HEK293 (cell line): ENCODE results near the gene GRIP1.

Experiments
- CTCF ChIA-PET: fragments of 350-600 bp; formaldehyde crosslinking; extraction: SDS; loops from one replicate; lab custom pipeline; 2021; ENCODE audit warnings: antibody characterized with exemption; lab: Yijun Ruan, JAX
- POLR2A ChIA-PET: fragments of 300-600 bp; formaldehyde crosslinking; extraction: SDS; loops from one replicate; lab custom pipeline; 2020; ENCODE audit warnings: antibody characterized with exemption, inconsistent platforms; lab: Yijun Ruan, JAX
- H3K27ac ChIP-seq: fragments of 200-500 bp; sonication (Bioruptor generic); 2 replicates; pipeline ENCODE4 v1.5.1; 2014; ENCODE audit warnings: low read depth, low read length, control low read depth, inconsistent platforms; ENCODE audit errors: extremely low read depth
- H3K36me3 ChIP-seq, 2 experiments: fragments of 200-500 bp in 1 of 2; sonication (Bioruptor generic) in 1 of 2; 1 replicate in 1 of 2; 2 replicates in 1 of 2; pipeline ENCODE4 v1.5.1; 2014 to 2017; ENCODE audit warnings: inconsistent platforms in 2 of 2, low read length in 2 of 2; ENCODE audit not compliant: control insufficient read depth in 2 of 2, insufficient read depth in 1 of 2
- H3K4me1 ChIP-seq: fragments of 200-500 bp; sonication (Bioruptor generic); 2 replicates; pipeline ENCODE4 v1.5.1; 2014; ENCODE audit warnings: mild to moderate bottlenecking, low read length, inconsistent platforms; ENCODE audit not compliant: control insufficient read depth, insufficient read depth
- H3K4me3 ChIP-seq: 2 replicates; pipeline ENCODE4 v1.5.1; 2011; ENCODE audit warnings: low read depth, mild to moderate bottlenecking, control low read depth, low read length, moderate library complexity
- H3K9me3 ChIP-seq: fragments of 200-500 bp; sonication (Bioruptor generic); 2 replicates; pipeline ENCODE4 v1.5.1; 2014; ENCODE audit warnings: low read depth, low read length, inconsistent platforms; ENCODE audit not compliant: control insufficient read depth, insufficient read depth
- IKZF3 ChIP-seq: fragments of 450-650 bp; IDR thresholded peaks from 2 replicates; pipeline ENCODE4 v1.5.0; 2018; ENCODE audit warnings: missing biosample characterization, mild to moderate bottlenecking, missing genetic modification characterization, moderate library complexity
- MZF1 ChIP-seq: fragments of 450-650 bp; formaldehyde crosslinking; IDR thresholded peaks from 2 replicates; pipeline ENCODE4 v1.5.1; 2017; ENCODE audit warnings: missing biosample characterization, missing genetic modification characterization, borderline replicate concordance
- OSR2 ChIP-seq: fragments of 450-650 bp; formaldehyde crosslinking; IDR thresholded peaks from 2 replicates; pipeline ENCODE4 v1.5.1; 2016; ENCODE audit warnings: missing biosample characterization, missing genetic modification characterization
- ZNF184 ChIP-seq: fragments of 450-650 bp; IDR thresholded peaks from 2 replicates; pipeline ENCODE4 v1.5.1; 2018; ENCODE audit warnings: missing biosample characterization, mild to moderate bottlenecking, missing genetic modification characterization
- ZNF2 ChIP-seq: fragments of 450-650 bp; formaldehyde crosslinking; IDR thresholded peaks from 2 replicates; pipeline ENCODE4 v1.5.1; 2016; ENCODE audit warnings: missing biosample characterization, missing genetic modification characterization
- ZNF274 ChIP-seq, 2 experiments: fragments of 200-500 bp in 1 of 2; fragments of 450-650 bp in 1 of 2; sonication (Bioruptor generic) in 1 of 2; formaldehyde crosslinking in 1 of 2; IDR thresholded peaks; 2 replicates each; pipeline versions ENCODE4 v1.5.1 to v1.6.1; 2014 to 2016; ENCODE audit warnings: borderline replicate concordance in 1 of 2, inconsistent platforms in 1 of 2, low read length in 1 of 2, missing biosample characterization in 1 of 2, missing genetic modification characterization in 1 of 2
- ZNF292 ChIP-seq: fragments of 450-650 bp; formaldehyde crosslinking; IDR thresholded peaks from 2 replicates; pipeline ENCODE4 v1.5.1; 2016; ENCODE audit warnings: low read depth, missing biosample characterization, missing genetic modification characterization, borderline replicate concordance
- ZNF341 ChIP-seq: fragments of 450-650 bp; formaldehyde crosslinking; IDR thresholded peaks from 2 replicates; pipeline ENCODE4; 2016; ENCODE audit warnings: low read depth, missing biosample characterization, missing genetic modification characterization
- ZNF350 ChIP-seq: fragments of 450-650 bp; formaldehyde crosslinking; IDR thresholded peaks from 2 replicates; pipeline ENCODE4 v1.5.0; 2017; ENCODE audit warnings: missing biosample characterization, mild to moderate bottlenecking, missing genetic modification characterization
- ZNF600 ChIP-seq: fragments of 450-650 bp; formaldehyde crosslinking; IDR thresholded peaks from 2 replicates; pipeline ENCODE4 v1.5.1; 2016; ENCODE audit warnings: missing biosample characterization, missing genetic modification characterization
- ZNF621 ChIP-seq: fragments of 450-650 bp; formaldehyde crosslinking; IDR thresholded peaks from 2 replicates; pipeline ENCODE4 v1.5.1; 2017; ENCODE audit warnings: missing biosample characterization, missing genetic modification characterization
- ZNF776 ChIP-seq: fragments of 450-650 bp; formaldehyde crosslinking; IDR thresholded peaks from 2 replicates; pipeline ENCODE4 v1.5.0; 2017; ENCODE audit warnings: missing biosample characterization, missing genetic modification characterization, borderline replicate concordance
- ZNF837 ChIP-seq: fragments of 450-650 bp; formaldehyde crosslinking; IDR thresholded peaks from 2 replicates; pipeline ENCODE4 v1.5.1; 2016; ENCODE audit warnings: missing biosample characterization, missing genetic modification characterization
- TF ChIP-seq, protein P1 (sequence below): fragments of 450-650 bp; formaldehyde crosslinking; IDR thresholded peaks from 2 replicates; pipeline ENCODE4 v1.5.1; 2016; ENCODE audit warnings: missing biosample characterization, missing genetic modification characterization
- TF ChIP-seq, protein P2 (sequence below): fragments of 450-650 bp; formaldehyde crosslinking; IDR thresholded peaks from 2 replicates; pipeline ENCODE4 v1.5.1; 2017; ENCODE audit warnings: missing biosample characterization, missing genetic modification characterization
- TF ChIP-seq, protein P3 (sequence below): fragments of 450-650 bp; formaldehyde crosslinking; IDR thresholded peaks from 2 replicates; pipeline ENCODE4 v1.5.1; 2017; ENCODE audit warnings: missing biosample characterization, missing genetic modification characterization
- TF ChIP-seq, protein P4 (sequence below): fragments of 450-650 bp; formaldehyde crosslinking; conservative IDR thresholded peaks from 2 replicates; pipeline ENCODE4 v1.5.1; 2016; ENCODE audit warnings: low read depth, missing biosample characterization, missing genetic modification characterization

The GRIP1 gene

DNA sequence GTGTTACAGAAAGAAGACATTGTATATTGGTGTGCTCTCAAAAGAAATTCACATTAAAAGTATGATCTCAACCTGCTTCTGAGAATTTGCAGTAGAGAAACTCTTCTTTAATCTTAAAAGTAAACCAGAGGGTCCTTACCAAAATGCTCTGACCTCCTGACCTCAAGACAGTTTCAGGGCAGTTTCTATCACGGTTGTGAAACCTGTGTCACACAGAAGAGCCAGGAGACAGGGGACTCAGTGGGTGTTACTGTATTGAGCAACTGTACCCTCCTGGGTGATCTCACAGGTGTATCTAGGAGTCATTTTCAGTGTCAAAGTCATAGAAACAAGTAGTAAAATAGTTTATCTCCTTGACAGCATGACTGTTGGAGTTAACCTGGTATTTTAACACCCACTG lies 178.0 kb downstream of the GRIP1 start:
- TF ChIP-seq IKZF3 (tag by site-specific recombination) (no peak), ZNF341 (no peak), OSR2 (tag by site-specific recombination) (no peak), ZNF776 (tag by site-specific recombination) (no peak), ZNF2 (no peak), ZNF184 (tag by site-specific recombination) (no peak), ZNF600 (tag by site-specific recombination) (no peak), ZNF621 (tag by site-specific recombination) (no peak)
- TF ChIP-seq, protein P1, sequence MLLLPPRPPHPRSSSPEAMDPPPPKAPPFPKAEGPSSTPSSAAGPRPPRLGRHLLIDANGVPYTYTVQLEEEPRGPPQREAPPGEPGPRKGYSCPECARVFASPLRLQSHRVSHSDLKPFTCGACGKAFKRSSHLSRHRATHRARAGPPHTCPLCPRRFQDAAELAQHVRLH (tag by site-specific recombination) = no peak
- TF ChIP-seq, protein P2, sequence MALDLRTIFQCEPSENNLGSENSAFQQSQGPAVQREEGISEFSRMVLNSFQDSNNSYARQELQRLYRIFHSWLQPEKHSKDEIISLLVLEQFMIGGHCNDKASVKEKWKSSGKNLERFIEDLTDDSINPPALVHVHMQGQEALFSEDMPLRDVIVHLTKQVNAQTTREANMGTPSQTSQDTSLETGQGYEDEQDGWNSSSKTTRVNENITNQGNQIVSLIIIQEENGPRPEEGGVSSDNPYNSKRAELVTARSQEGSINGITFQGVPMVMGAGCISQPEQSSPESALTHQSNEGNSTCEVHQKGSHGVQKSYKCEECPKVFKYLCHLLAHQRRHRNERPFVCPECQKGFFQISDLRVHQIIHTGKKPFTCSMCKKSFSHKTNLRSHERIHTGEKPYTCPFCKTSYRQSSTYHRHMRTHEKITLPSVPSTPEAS (tag by site-specific recombination) = no peak
- no peak overlapping the region for H3K4me3 ChIP-seq
- peaks cover 7% of the 10 kb centered on the region; the same call in 1 of the 2 replicates for H3K4me1 ChIP-seq
- no peaks in the 10 kb centered on the region for H3K36me3 ChIP-seq
- no peaks in the 10 kb centered on the region for H3K9me3 ChIP-seq
- ChIA-PET POLR2A (no interaction called here), CTCF (interaction anchor here (1.0 kb wide), 1 partner anchor 318 kb away, joined by 3 read pairs; no protein-coding TSS in a partner anchor)
- H3K27ac ChIP-seq = no peak overlapping the region

DNA sequence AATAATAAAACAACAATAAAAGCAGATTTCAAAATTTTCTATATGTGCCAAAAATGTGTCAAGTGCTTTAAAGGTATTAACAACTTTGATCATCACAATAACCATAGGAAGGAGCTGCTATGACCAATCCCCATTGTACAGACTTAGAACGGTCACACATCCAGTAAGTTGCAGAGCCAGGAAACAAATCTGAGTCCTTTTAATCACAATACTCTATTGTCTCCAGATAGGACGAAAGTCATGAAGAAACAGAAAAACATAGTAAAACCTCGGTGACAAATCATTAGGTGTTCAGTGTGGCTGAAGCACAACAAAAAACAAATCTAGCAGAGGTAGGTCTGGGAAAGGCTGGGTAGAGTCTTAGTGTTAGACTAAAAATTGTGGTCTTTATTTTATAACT lies 178.8 kb downstream of the GRIP1 start:
- Histone ChIP-seq H3K9me3 (no peaks in the 10 kb centered on the region), H3K27ac (no peak overlapping the region), H3K4me1 (peaks cover 7% of the 10 kb centered on the region; the same call in 1 of the 2 replicates), H3K36me3 (no peaks in the 10 kb centered on the region), H3K4me3 (no peak overlapping the region)
- TF ChIP-seq, protein P3, sequence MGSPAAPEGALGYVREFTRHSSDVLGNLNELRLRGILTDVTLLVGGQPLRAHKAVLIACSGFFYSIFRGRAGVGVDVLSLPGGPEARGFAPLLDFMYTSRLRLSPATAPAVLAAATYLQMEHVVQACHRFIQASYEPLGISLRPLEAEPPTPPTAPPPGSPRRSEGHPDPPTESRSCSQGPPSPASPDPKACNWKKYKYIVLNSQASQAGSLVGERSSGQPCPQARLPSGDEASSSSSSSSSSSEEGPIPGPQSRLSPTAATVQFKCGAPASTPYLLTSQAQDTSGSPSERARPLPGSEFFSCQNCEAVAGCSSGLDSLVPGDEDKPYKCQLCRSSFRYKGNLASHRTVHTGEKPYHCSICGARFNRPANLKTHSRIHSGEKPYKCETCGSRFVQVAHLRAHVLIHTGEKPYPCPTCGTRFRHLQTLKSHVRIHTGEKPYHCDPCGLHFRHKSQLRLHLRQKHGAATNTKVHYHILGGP = no peak
- TF ChIP-seq ZNF274 (IDR thresholded peaks at IDR 0.05; ENCODE audit: low read length) (no peak), ZNF274 (tag by site-specific recombination; IDR thresholded peaks at IDR 0.05; ENCODE audit: borderline replicate concordance) (no peak), ZNF292 (tag by site-specific recombination) (no peak), MZF1 (tag by site-specific recombination) (no peak), ZNF350 (tag by site-specific recombination) (no peak), ZNF837 (no peak)
- TF ChIP-seq, protein P4, sequence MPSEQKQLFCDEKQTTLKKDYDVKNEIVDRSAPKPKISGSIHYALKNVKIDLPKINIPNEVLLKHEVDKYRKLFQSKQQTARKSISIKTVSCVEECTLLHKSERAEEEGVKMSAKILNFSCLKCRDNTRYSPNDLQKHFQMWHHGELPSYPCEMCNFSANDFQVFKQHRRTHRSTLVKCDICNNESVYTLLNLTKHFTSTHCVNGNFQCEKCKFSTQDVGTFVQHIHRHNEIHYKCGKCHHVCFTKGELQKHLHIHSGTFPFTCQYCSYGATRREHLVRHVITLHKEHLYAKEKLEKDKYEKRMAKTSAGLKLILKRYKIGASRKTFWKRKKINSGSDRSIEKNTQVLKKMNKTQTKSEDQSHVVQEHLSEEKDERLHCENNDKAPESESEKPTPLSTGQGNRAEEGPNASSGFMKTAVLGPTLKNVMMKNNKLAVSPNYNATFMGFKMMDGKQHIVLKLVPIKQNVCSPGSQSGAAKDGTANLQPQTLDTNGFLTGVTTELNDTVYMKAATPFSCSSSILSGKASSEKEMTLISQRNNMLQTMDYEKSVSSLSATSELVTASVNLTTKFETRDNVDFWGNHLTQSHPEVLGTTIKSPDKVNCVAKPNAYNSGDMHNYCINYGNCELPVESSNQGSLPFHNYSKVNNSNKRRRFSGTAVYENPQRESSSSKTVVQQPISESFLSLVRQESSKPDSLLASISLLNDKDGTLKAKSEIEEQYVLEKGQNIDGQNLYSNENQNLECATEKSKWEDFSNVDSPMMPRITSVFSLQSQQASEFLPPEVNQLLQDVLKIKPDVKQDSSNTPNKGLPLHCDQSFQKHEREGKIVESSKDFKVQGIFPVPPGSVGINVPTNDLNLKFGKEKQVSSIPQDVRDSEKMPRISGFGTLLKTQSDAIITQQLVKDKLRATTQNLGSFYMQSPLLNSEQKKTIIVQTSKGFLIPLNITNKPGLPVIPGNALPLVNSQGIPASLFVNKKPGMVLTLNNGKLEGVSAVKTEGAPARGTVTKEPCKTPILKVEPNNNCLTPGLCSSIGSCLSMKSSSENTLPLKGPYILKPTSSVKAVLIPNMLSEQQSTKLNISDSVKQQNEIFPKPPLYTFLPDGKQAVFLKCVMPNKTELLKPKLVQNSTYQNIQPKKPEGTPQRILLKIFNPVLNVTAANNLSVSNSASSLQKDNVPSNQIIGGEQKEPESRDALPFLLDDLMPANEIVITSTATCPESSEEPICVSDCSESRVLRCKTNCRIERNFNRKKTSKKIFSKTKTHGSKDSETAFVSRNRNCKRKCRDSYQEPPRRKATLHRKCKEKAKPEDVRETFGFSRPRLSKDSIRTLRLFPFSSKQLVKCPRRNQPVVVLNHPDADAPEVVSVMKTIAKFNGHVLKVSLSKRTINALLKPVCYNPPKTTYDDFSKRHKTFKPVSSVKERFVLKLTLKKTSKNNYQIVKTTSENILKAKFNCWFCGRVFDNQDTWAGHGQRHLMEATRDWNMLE (tag by site-specific recombination) = no peak
- CTCF ChIA-PET = interaction anchor here (0.7 kb wide), 1 partner anchor 497 kb away, joined by 4 read pairs; no protein-coding TSS in a partner anchor
- POLR2A ChIA-PET = no interaction called here
